HG02798 (cell line): ENCODE results near the gene VCPKMT.
"Not testable (repeated sequence)": the region's sequence is repeated elsewhere in the genome, so short reads cannot be mapped to it uniquely, and the experiment has no call there.

Source experiments
- ATAC-seq: cut with Tn5 transposase; IDR thresholded peaks from one replicate; pipeline ENCODE4 v1.9.1; 2021; ENCODE audit warnings: mild to moderate bottlenecking; ENCODE audit not compliant: unreplicated experiment, poor library complexity

VCPKMT gene

GRCh38 chr14:50093496-50093895 is 22.9 kb downstream of the VCPKMT start:
- ATAC-seq, result no peak

DNA sequence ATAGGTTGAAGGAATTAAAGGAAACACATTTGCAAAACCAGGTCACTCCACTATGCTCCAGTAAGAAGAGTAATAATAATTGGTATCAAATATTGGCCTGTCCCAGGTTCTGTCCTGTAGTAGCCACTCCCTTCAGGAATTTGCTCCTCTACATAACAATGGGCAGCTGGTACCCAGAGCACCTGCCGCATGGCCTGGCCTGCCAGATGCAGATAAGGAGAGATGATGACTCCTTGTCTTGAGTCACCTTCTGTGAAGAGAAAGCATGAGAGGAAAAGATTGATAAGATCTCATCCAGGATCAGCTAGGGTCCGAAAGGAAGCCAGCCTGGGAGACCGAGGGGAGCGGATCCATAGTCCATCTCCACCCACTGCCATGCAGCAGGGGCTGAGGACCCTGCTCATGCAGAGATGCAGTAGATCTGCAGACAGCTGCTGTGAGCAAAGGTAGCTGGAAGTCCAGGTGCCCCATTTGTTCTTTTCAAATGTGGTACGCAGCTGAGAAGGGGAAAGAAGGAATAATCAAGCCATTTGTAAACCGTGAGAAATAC is 24.3 kb downstream of the VCPKMT start:
- no peak for ATAC-seq

DNA sequence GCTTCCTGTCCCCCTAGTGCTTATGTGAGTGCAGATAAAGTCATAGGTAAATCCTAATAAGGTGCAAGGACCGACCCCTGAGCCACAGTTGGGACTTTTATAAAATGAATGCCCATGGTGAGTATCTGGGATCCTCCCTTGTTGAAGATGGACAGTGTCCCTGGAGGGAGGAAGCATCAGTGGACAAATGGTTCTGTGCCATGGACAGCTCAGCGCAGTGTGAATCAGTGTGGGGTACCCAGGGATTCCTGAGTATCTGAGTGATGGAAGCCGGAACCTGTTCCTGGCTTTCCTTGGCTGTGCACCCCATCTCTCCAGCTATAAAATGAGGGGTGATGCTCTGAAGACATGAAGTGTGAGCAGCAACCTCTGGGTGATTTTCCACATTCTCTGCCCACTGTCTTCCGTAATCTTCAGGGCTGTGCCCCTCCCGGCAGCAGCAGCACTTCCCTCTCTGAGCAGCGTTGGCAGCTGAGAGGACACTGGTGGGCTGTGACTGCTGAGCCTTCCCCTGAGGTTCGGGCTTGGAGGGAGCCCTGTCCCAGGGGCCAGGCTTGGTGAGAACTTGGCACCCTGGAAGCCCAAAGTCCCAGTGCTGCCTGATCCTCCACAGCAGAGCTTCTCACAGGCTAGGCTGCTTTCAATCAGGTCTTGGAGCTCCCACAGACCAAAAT is 25.0 kb downstream of the VCPKMT start:
- no peak for ATAC-seq

GRCh38 chr14:50089208-50089607 is 27.2 kb downstream of the VCPKMT start:
- ATAC-seq, result no peak

DNA sequence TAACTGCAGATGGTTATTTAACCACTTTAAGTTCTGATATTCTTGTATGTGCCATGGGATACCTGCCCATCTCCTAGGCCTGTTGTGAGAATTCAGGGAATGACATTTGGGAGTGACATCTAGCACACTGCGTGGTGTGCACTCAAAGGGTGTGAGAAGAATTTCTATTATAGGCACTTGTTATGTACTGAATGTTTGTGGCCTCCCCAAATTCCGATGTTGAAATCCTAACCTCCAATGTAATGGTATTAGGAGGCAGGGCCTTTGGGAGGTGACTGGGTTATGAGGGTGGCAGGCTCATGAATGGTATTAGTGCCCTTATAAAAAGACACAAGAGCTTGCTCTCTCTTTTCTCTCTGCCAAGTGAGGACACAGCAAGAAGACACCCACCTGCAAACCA is 27.6 kb downstream of the VCPKMT start:
- ATAC-seq, result no peak

- no peak for ATAC-seq
Measured at GRCh38 chr14:50088117-50088515, 28.3 kb downstream of the VCPKMT start.

DNA sequence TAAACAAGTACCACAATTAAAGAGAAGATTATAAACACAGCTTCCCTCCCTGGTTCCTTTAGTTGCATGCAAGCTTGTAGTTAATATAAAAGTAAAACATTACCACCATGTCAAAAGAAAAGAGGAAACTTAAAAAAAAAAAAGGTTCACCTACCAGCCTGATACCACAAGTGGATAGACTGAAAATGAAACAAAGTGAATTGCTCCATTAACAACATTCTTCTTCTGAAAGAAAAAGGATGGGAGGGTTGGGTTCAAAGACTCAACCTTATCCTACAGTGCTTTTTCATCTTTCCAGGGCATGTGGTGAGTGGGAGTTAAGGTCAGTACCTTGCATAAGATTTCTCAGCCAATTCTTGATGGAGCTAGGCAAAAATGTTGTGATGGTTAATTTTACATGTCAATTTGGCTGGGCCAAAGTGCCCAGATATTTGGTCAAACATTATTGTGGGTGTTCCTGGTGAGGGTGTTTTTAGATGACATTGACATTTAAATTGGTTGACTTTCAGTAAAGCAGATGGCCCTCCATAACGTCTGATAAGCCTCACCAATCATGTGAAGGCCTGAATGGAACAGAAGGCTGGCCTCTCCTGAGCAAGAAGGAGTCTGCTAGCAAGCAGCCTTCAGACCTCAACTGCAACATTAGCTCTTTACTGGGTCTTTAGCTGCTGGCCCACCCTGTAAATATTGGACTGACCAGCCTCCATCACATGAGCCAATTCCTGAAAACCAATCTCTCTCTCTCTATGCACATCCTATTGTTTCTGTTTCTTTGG is 28.8 kb downstream of the VCPKMT start:
- no peak for ATAC-seq

DNA sequence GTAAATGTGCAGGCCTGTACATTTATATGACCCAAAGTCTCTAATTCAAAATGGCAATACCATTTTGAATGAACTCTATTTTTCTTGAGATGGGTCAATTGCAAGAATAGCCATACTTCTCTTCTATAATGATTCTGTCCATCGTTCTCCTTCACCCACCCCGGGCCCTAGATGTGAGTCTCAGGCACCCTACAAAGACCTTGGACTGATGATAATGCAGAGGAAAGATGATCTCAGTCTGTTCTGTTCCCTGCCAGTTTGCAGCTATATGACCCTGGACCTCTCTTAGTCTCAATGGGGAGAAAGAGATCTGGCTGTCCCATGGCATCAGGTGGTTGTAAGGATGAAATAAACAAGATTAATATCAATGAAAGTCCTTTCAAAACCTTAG is 30.1 kb downstream of the VCPKMT start:
- no peak for ATAC-seq

DNA sequence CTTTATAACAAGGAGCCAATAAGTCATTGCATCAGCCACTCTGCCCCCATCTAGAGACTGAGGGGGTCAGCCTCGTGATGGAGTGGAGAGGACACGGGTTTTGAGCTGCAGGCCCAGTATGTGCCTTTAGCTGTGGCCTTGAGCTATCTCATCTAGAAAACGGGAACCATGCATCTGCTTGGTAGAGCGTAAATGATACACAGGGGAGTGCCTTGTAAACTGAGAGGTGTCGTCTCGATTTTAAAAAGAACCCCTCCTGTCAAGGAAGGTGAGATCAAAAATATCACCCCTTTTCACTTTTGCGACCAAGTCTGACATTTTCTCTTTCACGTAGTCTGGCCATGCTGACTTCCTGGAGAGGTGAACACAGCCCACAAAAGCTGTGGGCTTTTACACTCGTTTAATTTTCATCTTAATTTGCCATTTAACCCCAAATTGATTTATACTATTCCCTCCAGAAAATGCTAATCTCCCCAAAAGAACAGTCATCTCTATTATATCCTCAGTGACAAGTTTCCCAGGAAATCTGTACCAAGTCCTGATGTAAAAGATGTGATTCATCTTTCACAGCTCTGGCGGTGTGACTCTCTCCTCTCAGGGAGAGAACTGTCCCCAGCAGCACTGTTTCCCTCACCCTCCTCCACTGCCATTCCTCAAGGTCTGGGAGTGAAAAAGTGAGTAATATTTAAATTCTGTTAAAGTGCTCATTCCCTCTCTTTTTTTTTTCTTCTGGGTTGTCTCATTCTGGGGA is 30.6 kb downstream of the VCPKMT start:
- ATAC-seq, result peak; percentile 56

- ATAC-seq, result no peak
Measured at GRCh38 chr14:50084666-50085065, 31.7 kb downstream of the VCPKMT start.

- peak; percentile 43 for ATAC-seq
Measured at GRCh38 chr14:50083467-50084337, 32.7 kb downstream of the VCPKMT start.

GRCh38 chr14:50082784-50083466 is 33.4 kb downstream of the VCPKMT start:
- ATAC-seq, result peak; percentile 79

GRCh38 chr14:50082308-50082742 is 34.0 kb downstream of the VCPKMT start:
- no peak for ATAC-seq

DNA sequence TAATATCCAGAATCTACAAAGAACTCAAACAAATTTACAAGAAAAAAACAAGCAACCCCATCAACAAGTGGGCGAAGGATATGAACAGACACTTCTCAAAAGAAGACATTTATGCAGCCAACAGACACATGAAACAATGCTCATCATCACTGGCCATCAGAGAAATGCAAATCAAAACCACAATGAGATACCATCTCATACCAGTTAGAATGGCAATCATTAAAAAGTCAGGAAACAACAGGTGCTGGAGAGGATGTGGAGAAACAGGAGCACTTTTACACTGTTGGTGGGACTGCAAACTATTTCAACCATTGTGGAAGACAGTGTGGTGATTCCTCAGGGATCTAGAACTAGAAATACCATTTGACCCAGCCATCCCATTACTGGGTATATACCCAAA is 37.3 kb downstream of the VCPKMT start:
- not testable (repeated sequence) for ATAC-seq

DNA sequence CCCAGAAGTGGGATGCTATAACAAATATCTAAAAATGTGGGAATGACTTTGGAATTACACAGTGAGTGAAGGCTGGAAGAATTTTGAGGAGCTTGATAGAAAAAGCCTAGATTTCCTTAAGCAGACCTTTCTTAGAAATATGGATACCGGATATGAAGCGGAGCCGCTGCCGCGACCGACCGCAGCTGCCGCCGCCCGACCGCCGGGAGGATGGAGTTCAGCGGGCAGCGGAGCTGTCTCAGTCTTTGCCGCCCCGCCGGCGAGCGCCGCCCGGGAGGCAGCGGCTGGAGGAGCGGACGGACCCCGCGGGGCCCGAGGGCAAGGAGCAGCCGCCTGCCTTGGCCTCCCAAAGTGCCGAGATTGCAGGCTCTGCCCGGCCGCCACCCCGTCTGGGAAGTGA is 42.7 kb downstream of the VCPKMT start:
- ATAC-seq, result not testable (repeated sequence)

GRCh38 chr14:50072395-50072794 is 44.0 kb downstream of the VCPKMT start:
- ATAC-seq, result no peak

DNA sequence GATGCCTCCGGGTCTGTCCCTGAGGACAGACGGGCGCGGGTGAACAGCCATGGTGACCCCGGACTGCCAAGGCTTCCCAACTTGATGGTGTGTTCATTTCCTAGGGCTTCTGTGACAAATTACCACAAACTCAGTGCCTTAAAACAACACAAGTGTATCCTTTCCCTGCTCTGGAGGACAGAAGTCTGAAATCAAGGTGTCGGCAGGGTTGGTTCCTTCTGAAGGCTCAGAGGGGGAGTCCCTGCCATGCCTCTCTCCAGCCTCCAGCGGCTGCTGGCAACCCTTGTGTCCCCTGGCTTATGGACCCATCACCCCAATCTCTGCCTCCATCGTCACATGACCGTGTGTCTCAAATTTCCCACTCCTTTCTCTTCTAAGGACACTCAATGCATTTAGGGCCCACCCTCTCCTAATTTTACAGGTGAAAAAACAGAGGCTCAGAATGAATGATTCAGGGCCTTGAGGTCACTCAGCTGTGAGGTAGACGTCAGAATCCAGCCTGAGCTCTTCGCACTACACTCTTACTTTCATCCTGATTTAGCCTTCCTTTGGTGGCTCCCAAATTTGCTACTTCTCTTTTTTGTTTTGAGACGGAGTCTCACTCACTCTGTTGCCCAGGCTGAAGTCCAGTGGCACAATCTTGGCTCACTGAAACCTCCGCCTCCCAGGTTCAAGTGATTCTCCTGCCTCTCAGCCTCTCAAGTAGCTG is 45.4 kb downstream of the VCPKMT start:
- peak; percentile 39 for ATAC-seq

GRCh38 chr14:50070230-50070629 is 46.1 kb downstream of the VCPKMT start:
- no peak for ATAC-seq

DNA sequence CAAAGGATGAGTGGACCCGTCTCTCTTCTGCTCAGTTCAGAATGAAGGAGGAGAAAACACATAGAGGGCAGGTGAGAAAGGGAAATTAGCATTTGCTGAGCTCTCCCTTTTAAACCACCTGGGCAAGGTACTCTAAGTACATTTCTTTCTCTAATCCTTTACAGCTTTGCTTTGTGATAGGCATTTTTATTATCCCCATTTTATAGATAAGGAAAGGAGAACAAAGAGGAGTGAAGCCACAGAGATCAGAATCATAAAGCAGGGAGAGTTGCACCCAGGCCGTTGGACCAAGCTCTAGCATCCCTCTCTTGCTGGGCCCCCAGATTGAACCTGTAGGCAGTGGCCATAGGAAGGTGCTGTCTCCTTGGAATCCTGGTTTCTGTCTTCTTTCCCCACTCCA is 47.0 kb downstream of the VCPKMT start:
- no peak for ATAC-seq
